ENCODE measurements around the gene NUBPL.
"Not testable (repeated sequence)": the region's sequence is repeated elsewhere in the genome, so short reads cannot be mapped to it uniquely, and the experiment has no call there.

Gene NUBPL

DNA sequence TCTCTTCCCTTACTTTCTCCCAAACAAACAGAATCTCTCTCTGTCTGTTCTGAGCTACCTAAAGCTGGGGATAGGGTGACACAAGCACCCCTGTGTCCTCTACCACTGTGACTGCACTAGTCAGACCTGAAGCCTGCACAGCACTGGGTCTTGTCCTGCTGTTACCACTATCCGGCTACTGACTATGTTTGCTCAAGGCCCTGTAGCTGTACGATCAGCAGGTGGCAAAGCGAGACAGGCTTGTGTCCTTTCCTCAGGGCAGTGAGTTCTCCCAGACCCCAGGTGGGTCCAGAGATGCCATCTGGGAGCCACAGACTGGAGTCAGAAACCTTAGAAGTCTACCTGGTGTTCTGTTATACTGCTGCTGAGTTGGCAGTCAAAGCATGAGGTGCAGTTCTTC is 116.4 kb downstream of the NUBPL start:
- DNase-seq: no peak

- DNase-seq: no peak
Measured at GRCh38 chr14:31678421-31679249, 117.4 kb downstream of the NUBPL start.

DNA sequence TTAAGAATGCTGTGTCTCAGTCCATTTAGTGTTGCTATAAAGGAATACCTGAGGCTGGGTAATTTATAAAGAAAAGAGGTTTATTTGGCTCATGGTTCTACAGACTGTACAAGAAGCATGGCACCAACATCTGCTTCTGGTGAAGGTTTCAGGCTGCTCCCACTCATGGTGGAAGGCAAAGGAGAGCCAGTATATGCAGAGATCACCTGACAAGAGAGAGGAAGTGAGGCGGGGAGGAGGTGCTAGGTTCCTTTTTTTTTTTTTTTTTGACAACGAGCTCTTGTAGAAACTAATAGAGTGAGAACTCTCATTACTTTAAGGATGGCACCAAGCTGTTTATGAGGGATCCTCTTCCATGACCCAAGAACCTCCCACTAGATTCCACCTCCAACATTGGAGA is 121.6 kb downstream of the NUBPL start:
- no peak for DNase-seq

- DNase-seq: no peak
Measured at GRCh38 chr14:31687726-31688125, 126.5 kb downstream of the NUBPL start.

- DNase-seq: no peak
Measured at GRCh38 chr14:31690056-31690455, 128.9 kb downstream of the NUBPL start.

DNA sequence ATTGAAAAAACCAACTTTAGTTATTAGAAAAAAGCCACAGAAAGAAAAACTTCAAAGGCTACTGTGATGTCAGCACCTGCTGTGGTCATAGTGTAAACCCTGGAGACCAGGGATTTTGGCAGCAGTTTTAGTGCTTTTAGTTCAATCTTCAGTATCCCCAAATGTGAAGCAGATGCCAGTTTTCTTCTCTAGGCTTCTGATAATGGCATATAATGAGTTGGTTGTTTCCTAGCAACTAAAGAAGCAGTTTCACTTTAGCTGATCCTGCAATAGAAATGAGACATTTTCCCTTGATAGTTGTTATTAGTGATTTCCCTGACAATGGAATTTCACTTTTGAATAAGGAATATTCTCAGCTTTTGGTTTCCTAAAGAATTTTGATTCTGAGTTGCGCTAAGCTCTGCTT is 131.2 kb downstream of the NUBPL start:
- DNase-seq: no peak

DNA sequence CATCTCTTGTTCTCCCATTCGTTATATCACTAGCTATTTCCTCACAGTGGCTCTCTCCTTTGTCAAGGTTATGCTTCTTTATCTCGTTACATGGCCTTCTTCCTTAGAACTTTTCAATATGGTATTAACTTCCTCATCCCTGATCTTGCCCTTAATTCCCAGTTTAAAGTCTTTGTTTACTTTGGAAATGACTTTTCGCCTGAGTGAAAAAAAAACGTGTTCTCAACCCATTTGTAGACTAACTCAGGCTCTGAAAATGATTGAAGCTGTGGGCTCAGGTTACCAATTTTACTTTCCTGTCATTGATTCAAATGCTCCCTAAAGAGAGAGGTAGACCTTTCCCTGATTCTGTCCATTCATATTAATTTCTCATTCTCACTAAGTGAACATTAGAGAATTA is 135.2 kb downstream of the NUBPL start:
- DNase-seq: no peak

- no peak for DNase-seq
Measured at GRCh38 chr14:31699809-31700208, 138.6 kb downstream of the NUBPL start.

GRCh38 chr14:31700282-31701074 is 139.3 kb downstream of the NUBPL start:
- DNase-seq: no peak

GRCh38 chr14:31702130-31702529 is 140.9 kb downstream of the NUBPL start:
- no peak for DNase-seq

DNA sequence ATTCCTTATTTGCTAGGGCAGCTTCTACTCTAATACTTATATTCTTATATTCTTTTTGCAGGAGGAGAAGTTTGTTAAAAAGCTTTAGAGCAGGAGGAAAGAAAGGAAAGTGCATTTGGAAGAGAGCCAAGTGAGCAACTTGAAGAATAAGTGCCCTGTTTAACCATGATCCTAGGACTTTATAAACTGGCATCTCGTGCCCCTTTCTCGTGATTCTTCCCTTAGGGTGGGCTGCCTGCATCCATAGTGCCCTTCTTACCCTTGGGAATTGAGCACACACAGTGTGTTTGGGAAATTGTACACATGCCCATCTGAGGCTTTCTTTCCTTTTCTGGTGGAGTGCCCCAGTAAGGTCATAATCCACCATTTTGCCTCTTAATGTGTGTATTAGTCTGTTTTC is 141.9 kb downstream of the NUBPL start:
- DNase-seq: no peak

DNA sequence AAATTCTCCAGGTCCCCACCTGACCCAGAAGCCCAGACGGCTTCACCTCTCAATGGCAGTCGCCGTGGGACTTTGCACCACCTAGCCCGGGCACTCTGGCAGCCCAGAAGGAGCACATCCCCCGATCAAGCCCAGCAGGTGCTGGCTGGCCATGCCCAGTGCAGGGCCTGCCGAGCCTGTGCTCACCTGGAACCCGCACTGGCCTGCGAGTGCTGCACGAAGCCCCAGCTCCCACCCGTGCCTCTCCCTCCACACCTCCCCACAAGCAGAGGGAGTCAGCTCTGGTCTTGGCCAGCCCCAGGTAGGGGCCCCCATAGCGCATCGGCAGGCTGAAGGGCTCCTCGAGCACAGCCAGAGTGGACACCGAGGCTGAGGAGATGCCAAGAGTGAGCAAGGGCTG is 144.5 kb downstream of the NUBPL start:
- no peak for DNase-seq

DNA sequence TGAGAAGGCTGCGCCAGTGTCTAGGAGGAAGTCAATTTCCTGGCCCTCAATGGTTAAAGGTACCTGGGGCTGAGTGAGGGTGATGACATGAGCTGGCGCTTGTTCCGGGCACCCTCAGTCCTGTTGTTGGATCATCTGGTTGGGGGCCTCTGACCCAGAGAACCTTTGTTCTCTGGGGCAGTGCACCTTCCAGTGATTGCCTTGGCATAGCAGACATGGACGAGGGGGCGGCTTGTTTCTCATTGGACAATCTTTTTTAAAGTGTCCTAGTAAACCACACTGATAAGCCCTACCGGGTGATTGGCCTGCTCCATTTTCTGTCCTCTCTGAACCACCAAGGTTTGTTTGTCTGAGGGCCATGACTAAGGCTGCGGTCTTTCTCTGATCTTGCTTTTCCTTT is 147.5 kb downstream of the NUBPL start:
- not testable (repeated sequence) for DNase-seq

DNA sequence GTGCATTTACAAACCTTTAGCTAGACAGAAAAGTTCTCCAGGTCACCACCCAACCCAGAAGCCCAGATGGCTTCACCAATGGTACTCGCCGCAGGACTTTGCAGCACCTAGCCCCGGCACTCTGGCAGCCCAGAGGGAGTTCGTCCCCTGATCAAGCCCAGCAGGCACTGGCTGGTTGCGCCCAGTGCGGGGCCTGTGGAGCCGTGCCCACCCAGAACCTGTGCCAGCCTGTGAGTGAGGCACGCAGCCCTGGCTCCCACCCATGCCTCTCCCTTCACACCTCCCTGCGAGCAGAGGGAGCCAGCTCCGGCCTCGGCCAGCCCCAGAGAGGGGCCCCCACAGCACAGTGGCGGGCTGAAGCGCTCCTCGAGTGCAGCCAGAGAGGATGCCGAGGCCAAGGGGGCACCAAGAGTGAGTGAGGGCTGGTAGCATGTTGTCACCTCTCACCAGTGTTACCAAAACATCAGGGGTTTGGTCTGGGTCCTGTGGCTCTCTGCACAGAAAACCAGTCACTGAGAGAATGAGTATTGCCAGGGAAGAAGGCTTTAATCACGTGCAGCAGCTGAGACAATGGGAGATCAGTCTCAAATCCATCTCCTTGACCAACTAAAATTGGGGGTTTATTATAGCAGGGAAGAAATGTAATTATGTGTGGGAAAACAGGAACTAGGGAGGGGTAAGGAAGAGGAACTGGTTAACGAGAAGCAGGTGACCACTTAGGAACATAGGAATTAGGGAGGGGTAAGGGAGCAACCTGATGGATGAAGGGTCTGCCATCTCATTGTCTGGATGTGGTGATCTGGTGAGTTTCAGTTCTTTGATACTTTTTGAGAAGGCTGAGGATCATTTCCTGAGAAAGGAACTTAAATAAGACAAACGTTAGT is 151.3 kb downstream of the NUBPL start:
- DNase-seq: no peak

- no peak for DNase-seq
Measured at GRCh38 chr14:31716208-31716607, 155.0 kb downstream of the NUBPL start.

GRCh38 chr14:31717294-31718085 is 156.3 kb downstream of the NUBPL start:
- DNase-seq: no peak

DNA sequence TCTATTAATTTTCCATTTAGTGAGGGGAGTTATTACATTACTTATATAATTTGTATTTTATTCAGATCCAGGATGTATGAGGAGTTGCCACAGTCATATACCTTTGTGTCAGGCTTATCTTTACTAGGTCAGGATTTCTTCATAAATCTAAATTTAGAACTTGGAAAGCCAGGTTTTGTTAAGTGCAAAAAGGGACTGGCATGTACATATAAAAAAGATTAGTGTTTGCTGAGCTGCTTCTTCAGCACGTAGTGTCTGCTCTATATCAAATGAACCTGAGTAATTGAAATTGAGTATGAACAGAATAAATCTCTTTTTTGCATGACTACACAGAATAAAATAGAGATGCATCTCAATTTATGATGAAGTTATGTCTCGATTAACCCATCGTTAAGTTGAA is 157.4 kb downstream of the NUBPL start:
- DNase-seq: no peak

- no peak for DNase-seq
Measured at GRCh38 chr14:31718985-31719384, 157.8 kb downstream of the NUBPL start.

DNA sequence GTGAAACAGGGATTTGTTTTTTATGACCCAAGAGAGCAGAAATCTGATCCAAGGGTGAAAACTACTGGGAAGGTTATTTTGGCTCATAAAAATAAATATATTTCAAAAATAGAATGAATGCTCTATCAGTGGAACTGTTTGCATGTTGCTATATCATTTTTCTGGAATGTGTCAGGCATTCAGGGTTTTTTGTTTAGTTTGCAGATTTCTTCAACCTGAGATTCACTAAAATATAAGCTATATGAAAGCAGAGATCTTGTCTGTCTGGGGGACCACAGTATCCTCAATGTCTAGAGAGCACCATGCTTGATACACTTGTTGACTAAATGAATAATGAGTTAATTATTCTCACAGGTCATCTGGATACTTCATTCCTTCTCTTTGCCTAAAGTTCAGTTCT is 165.1 kb downstream of the NUBPL start:
- DNase-seq: no peak

DNA sequence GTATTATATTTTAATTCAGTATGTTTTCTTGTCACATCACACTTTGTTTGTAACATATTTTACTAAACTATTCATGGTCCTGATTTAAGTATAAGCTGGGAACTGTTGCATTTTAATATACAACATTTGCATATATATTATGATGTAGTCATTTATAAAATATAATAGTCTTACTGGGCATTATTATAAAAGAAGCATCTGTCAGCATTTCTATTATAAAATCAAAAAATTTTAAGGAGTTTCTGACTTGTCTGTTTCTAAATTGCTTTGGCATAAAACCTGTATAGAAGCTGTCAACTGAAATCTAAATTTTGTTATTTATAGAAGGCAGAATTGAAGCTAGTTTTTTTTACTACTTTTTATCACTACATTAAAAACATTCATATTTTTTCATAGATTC is 166.6 kb downstream of the NUBPL start:
- no peak for DNase-seq

DNA sequence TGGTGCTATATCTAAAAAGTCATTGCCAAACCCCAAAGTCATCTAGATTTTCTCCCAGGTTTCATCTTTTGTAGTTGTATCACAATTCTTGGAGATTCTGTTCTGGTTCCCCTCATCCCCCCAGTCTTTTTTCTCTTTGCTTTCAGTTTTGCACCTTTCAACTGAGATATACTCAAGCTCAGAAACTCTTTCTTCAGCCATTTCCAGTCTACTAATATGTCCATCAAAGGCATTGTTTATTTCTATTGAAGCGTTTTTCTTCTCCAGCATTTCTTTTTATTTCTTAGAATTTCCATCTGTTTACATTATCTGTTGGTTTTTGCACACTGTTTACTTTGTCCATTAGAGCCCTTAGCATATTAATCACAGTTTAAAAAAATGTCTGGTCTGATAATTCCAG is 179.5 kb downstream of the NUBPL start:
- DNase-seq: no peak

- DNase-seq: no peak
Measured at GRCh38 chr14:31745741-31746140, 184.5 kb downstream of the NUBPL start.

DNA sequence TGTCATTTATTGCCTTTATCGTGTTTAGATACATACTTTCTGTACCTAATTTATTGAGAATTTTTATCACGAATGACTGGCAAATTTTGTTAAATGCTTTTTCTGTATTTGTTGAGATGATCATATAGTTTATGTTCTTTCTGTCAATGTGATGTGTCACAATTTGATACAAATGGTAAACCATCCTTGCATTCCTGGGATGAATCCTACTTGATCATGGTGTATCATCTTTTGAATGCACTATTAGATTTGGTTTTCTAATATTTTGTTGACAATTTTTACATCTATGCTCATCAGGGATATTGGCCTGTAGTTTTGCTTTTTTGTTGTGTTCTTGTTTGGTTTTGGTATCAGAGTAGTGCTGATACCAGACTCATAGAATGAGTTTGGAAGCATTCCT is 185.1 kb downstream of the NUBPL start:
- DNase-seq: no peak

Measured in stimulated activated naive CD4-positive, alpha-beta T cell treated with Interleukin-2 at 50 U/mL for 16 hours (primary cell).